HepG2 (cell line): Measurements from ENCODE around the gene ERCC5. TPM values are rescaled to one million over a fixed set of nuclear protein-coding genes. Genes with fewer than 3 reads are reported as not detected.
A peak's percentile ranks its signal among the peaks of the same experiment; 100 is the strongest.

Experiments used
- ISL2 ChIP-seq: sonication (generic); formaldehyde crosslinking; IDR thresholded peaks from 2 replicates; pipeline ENCODE4 v1.5.0; 2020; ENCODE audit warnings: missing genetic modification reagents
- KLF12 ChIP-seq: sonication (generic); formaldehyde crosslinking; IDR thresholded peaks from 2 replicates; pipeline ENCODE4 v1.4.0; 2020; ENCODE audit warnings: missing genetic modification reagents, borderline replicate concordance
- KLF9 ChIP-seq: IDR thresholded peaks from 2 replicates; pipeline ENCODE4 v1.6.1; 2016; ENCODE audit warnings: low read depth
- PHF20 ChIP-seq: sonication (generic); formaldehyde crosslinking; IDR thresholded peaks from 2 replicates; pipeline ENCODE4 v1.5.0; 2020; ENCODE audit warnings: mild to moderate bottlenecking, missing genetic modification reagents
- POLR2A ChIP-seq, 2 experiments: IDR thresholded peaks; 2 replicates each; pipeline ENCODE4 v1.6.1; 2011; ENCODE audit warnings: low read depth in 2 of 2, low read length in 2 of 2, mild to moderate bottlenecking in 1 of 2, moderate library complexity in 1 of 2; ENCODE audit not compliant: insufficient read depth in 1 of 2
- SOX13 ChIP-seq, 3 experiments: fragments of 450-650 bp in 1 of 3; sonication (generic) in 1 of 3; formaldehyde crosslinking in 1 of 3; IDR thresholded peaks in 2 of 3; conservative IDR thresholded peaks in 1 of 3; 2 replicates each; pipeline versions ENCODE4 v1.5.0 to v1.6.1; 2016 to 2020; ENCODE audit warnings: antibody characterized with exemption in 1 of 3, mild to moderate bottlenecking in 1 of 3, missing compliant biosample characterization in 1 of 3, missing genetic modification reagents in 1 of 3, moderate library complexity in 1 of 3
- THAP11 ChIP-seq: IDR thresholded peaks from 2 replicates; pipeline ENCODE4 v1.6.1; 2016; ENCODE audit warnings: missing biosample characterization, missing genetic modification reagents
- TMF1 ChIP-seq: sonication (generic); formaldehyde crosslinking; IDR thresholded peaks from 2 replicates; pipeline ENCODE4 v1.8.1; 2022; ENCODE audit warnings: low read depth, missing genetic modification reagents
- ZBTB38 ChIP-seq: sonication (generic); formaldehyde crosslinking; IDR thresholded peaks from 2 replicates; pipeline ENCODE4 v1.5.1; 2020; ENCODE audit warnings: mild to moderate bottlenecking, missing genetic modification reagents
- ZFAT ChIP-seq: sonication (generic); formaldehyde crosslinking; conservative IDR thresholded peaks from 2 replicates; pipeline ENCODE4 v1.8.1; 2023; ENCODE audit warnings: missing genetic modification reagents, inconsistent platforms
- ZNF317 ChIP-seq: sonication (generic); formaldehyde crosslinking; IDR thresholded peaks from 2 replicates; pipeline ENCODE4 v1.5.0; 2020; ENCODE audit warnings: mild to moderate bottlenecking, missing genetic modification reagents
- ZNF432 ChIP-seq: sonication (generic); formaldehyde crosslinking; IDR thresholded peaks from 2 replicates; pipeline ENCODE4 v1.5.0; 2020; ENCODE audit warnings: missing genetic modification reagents, mild to moderate bottlenecking, borderline replicate concordance
- polyA plus RNA-seq, 8 experiments: library from polyadenylated mRNA; depleted of rRNA in 3 of 8; stranded (reverse) in 7 of 8; unstranded in 1 of 8; fragments of >200 nt; fragmentation: Illumina TruSeq in 4 of 8; extraction: Trizol in 4 of 8; gene quantifications; 2 replicates each; pipeline versions ENCODE4 v1.2.1 to v1.2.3, GENCODE V29; 2011 to 2016; ENCODE audit warnings: low read depth in 4 of 8, missing spikeins in 1 of 8, mixed read lengths in 1 of 8; ENCODE audit not compliant: insufficient read depth in 1 of 8
- total RNA-seq, 5 experiments: library from RNA; depleted of rRNA; stranded (reverse); fragments of >200 nt; fragmentation: Illumina TruSeq; extraction: Trizol; gene quantifications; 2 replicates each; pipeline ENCODE4 v1.2.3, GENCODE V29; 2016; ENCODE audit warnings: low read depth in 1 of 5
- TF ChIP-seq, protein P1 (sequence below): sonication (generic); formaldehyde crosslinking; IDR thresholded peaks from 2 replicates; pipeline ENCODE4 v1.5.1; 2020; ENCODE audit warnings: mild to moderate bottlenecking, missing genetic modification reagents, borderline replicate concordance
- TF ChIP-seq, protein P2 (sequence below): sonication (generic); formaldehyde crosslinking; IDR thresholded peaks from 2 replicates; pipeline ENCODE4 v1.5.0; 2020; ENCODE audit warnings: mild to moderate bottlenecking, missing genetic modification reagents
- TF ChIP-seq, protein P3 (sequence below): IDR thresholded peaks from 2 replicates; pipeline ENCODE4 v1.6.1; 2016
- TF ChIP-seq, protein P4 (sequence below): sonication (generic); formaldehyde crosslinking; IDR thresholded peaks from 2 replicates; pipeline ENCODE4 v1.5.0; 2020; ENCODE audit warnings: mild to moderate bottlenecking, missing genetic modification reagents, borderline replicate concordance

ERCC5 gene
- total and polyA plus RNA-seq, 2 of the 13 experiments (the other 11 are each of a cell fraction or from before 2014, with no cell fraction given), result 12.9 to 35.5 TPM

DNA sequence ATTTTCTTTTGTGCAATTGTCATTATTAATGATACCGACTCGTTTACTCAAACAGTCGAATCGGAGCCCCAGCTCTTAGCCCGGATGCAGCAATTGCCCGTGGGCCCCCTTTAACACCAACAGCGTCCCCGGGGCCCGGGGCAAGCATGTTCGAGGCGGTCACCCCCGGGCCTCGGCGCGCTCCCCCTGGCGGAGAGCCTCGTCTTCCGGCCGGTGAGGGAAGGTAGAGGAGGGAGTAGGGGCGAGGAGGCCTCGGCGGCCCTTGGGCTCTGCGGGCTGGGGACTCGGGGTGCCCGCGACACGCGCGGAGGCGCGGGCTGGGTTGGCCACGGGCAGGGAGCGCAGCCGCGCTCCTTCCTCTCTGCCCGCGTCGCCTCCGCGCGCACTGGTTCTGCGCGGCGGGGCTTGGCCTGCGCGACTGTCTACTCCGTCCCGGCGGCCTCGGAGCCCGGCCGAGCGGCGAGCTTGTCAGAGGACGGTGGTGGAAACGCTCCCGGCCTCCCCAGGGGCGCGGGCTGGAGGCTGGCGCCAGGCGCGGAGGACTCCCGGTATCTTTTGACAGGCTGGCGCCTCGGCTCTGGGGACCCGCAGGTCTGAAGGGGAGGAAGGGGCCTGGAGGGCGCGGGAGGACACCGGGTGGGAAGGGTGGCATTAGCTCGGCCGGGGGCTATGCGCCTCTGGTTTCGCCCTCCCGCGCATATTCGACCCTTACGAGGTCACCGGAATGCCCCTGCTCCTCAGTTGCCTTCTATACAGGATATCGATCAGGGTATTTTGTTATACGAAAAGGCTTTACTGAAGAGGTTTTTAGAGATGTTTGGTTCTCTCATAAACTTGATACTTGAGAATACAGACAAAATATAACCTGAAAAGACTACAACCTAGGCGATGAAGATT is 45.4 kb upstream of the ERCC5 start (continued):
- TF ChIP-seq, protein P1, sequence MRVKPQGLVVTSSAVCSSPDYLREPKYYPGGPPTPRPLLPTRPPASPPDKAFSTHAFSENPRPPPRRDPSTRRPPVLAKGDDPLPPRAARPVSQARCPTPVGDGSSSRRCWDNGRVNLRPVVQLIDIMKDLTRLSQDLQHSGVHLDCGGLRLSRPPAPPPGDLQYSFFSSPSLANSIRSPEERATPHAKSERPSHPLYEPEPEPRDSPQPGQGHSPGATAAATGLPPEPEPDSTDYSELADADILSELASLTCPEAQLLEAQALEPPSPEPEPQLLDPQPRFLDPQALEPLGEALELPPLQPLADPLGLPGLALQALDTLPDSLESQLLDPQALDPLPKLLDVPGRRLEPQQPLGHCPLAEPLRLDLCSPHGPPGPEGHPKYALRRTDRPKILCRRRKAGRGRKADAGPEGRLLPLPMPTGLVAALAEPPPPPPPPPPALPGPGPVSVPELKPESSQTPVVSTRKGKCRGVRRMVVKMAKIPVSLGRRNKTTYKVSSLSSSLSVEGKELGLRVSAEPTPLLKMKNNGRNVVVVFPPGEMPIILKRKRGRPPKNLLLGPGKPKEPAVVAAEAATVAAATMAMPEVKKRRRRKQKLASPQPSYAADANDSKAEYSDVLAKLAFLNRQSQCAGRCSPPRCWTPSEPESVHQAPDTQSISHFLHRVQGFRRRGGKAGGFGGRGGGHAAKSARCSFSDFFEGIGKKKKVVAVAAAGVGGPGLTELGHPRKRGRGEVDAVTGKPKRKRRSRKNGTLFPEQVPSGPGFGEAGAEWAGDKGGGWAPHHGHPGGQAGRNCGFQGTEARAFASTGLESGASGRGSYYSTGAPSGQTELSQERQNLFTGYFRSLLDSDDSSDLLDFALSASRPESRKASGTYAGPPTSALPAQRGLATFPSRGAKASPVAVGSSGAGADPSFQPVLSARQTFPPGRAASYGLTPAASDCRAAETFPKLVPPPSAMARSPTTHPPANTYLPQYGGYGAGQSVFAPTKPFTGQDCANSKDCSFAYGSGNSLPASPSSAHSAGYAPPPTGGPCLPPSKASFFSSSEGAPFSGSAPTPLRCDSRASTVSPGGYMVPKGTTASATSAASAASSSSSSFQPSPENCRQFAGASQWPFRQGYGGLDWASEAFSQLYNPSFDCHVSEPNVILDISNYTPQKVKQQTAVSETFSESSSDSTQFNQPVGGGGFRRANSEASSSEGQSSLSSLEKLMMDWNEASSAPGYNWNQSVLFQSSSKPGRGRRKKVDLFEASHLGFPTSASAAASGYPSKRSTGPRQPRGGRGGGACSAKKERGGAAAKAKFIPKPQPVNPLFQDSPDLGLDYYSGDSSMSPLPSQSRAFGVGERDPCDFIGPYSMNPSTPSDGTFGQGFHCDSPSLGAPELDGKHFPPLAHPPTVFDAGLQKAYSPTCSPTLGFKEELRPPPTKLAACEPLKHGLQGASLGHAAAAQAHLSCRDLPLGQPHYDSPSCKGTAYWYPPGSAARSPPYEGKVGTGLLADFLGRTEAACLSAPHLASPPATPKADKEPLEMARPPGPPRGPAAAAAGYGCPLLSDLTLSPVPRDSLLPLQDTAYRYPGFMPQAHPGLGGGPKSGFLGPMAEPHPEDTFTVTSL (CRISPR knock-in tag), result no peak
- TF ChIP-seq KLF9 (CRISPR knock-in tag) (no peak), SOX13 (IDR thresholded peaks at IDR 0.05) (no peak), SOX13 (CRISPR knock-in tag; conservative IDR thresholded peaks at IDR 0.05 in 1 of 2, IDR thresholded peaks at IDR 0.05 in 1 of 2) (peak in 1 of 2 experiments; percentile 5; a peak in 1 of 4 replicates), PHF20 (peak; percentile 49), ZNF432 (CRISPR knock-in tag) (no peak), ZNF317 (CRISPR knock-in tag) (no peak), TMF1 (CRISPR knock-in tag) (no peak), POLR2A (IDR thresholded peaks at IDR 0.05; ENCODE audit: insufficient read depth in 1 of 2, low read depth in 2 of 2, low read length in 2 of 2) (peak; percentile 37 to 67; a peak in 2 of 4 replicates), ZBTB38 (CRISPR knock-in tag) (peak; percentile 21; the same call in 1 of the 2 replicates), ISL2 (CRISPR knock-in tag) (peak; percentile 41; the same call in 1 of the 2 replicates), KLF12 (0 out of 2 replicates have a peak, but pooled peaks have one; percentile 18), THAP11 (CRISPR knock-in tag) (peak; percentile 91), ZFAT (CRISPR knock-in tag) (no peak)
- TF ChIP-seq, protein P2, sequence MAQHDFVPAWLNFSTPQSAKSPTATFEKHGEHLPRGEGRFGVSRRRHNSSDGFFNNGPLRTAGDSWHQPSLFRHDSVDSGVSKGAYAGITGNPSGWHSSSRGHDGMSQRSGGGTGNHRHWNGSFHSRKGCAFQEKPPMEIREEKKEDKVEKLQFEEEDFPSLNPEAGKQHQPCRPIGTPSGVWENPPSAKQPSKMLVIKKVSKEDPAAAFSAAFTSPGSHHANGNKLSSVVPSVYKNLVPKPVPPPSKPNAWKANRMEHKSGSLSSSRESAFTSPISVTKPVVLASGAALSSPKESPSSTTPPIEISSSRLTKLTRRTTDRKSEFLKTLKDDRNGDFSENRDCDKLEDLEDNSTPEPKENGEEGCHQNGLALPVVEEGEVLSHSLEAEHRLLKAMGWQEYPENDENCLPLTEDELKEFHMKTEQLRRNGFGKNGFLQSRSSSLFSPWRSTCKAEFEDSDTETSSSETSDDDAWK (CRISPR knock-in tag), result no peak
- TF ChIP-seq, protein P3, sequence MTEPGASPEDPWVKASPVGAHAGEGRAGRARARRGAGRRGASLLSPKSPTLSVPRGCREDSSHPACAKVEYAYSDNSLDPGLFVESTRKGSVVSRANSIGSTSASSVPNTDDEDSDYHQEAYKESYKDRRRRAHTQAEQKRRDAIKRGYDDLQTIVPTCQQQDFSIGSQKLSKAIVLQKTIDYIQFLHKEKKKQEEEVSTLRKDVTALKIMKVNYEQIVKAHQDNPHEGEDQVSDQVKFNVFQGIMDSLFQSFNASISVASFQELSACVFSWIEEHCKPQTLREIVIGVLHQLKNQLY (CRISPR knock-in tag), result no peak
- TF ChIP-seq, protein P4, sequence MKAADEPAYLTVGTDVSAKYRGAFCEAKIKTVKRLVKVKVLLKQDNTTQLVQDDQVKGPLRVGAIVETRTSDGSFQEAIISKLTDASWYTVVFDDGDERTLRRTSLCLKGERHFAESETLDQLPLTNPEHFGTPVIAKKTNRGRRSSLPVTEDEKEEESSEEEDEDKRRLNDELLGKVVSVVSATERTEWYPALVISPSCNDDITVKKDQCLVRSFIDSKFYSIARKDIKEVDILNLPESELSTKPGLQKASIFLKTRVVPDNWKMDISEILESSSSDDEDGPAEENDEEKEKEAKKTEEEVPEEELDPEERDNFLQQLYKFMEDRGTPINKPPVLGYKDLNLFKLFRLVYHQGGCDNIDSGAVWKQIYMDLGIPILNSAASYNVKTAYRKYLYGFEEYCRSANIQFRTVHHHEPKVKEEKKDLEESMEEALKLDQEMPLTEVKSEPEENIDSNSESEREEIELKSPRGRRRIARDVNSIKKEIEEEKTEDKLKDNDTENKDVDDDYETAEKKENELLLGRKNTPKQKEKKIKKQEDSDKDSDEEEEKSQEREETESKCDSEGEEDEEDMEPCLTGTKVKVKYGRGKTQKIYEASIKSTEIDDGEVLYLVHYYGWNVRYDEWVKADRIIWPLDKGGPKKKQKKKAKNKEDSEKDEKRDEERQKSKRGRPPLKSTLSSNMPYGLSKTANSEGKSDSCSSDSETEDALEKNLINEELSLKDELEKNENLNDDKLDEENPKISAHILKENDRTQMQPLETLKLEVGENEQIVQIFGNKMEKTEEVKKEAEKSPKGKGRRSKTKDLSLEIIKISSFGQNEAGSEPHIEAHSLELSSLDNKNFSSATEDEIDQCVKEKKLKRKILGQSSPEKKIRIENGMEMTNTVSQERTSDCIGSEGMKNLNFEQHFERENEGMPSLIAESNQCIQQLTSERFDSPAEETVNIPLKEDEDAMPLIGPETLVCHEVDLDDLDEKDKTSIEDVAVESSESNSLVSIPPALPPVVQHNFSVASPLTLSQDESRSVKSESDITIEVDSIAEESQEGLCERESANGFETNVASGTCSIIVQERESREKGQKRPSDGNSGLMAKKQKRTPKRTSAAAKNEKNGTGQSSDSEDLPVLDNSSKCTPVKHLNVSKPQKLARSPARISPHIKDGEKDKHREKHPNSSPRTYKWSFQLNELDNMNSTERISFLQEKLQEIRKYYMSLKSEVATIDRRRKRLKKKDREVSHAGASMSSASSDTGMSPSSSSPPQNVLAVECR (CRISPR knock-in tag), result peak; percentile 92
